Measurements from ENCODE around the gene SPRYD3. TPM values are rescaled to one million over a fixed set of nuclear protein-coding genes. Genes with fewer than 3 reads are reported as not detected.
A peak's percentile ranks its signal among the peaks of the same experiment; 100 is the strongest.

The SPRYD3 gene
- total RNA-seq, 1 experiment from 2014 or later, result 8.2 TPM

GRCh38 chr12:53053218-53054111, 25.7 kb downstream of the SPRYD3 start:
- TSS peak; percentile 29 for BruUV-seq (replicated peaks)
- intact Hi-C loops (cut with micrococcal nuclease; ENCODE audit: unreplicated experiment), result no loop called here
- TF ChIP-seq CTCF (IDR thresholded peaks at IDR 0.05; ENCODE audit: insufficient read depth in 1 of 2, low read depth in 1 of 2, low read length in 1 of 2, severe bottlenecking in 1 of 2, unreplicated experiment in 1 of 2), result peak; percentile 86 to 90

GRCh38 chr12:53052419-53053217, 26.6 kb downstream of the SPRYD3 start:
- TF ChIP-seq CTCF (IDR thresholded peaks at IDR 0.05; ENCODE audit: insufficient read depth in 1 of 2, low read depth in 1 of 2, low read length in 1 of 2, severe bottlenecking in 1 of 2, unreplicated experiment in 1 of 2), result no peak
- peaks cover 57% of the 10 kb centered on the region for H3K4me1 ChIP-seq
- no peaks in the 10 kb centered on the region for H3K27me3 Mint-ChIP-seq (ENCODE audit: insufficient read depth, unreplicated experiment)
- no TSS peak for BruUV-seq (replicated peaks)
- CTCF ChIA-PET, result interaction anchor here (0.7 to 2.1 kb wide), 2 partner anchors 14 to 47 kb away, joined by 5 to 8 read pairs; partner anchors contain the start of gene EIF4B
- POLR2A ChIA-PET, result no interaction called here
- H3K9me3 ChIP-seq, result no peaks in the 10 kb centered on the region
- no peaks in the 10 kb centered on the region for H3K27me3 ChIP-seq (replicated peaks; ENCODE audit: control insufficient read depth, insufficient read depth, low read length)
- H3K27ac Mint-ChIP-seq (ENCODE audit: unreplicated experiment), result peak overlapping the region; percentile 69
- intact Hi-C loops (cut with micrococcal nuclease; ENCODE audit: unreplicated experiment), result no loop called here
- peak overlapping the region; percentile 14 for H3K4me3 Mint-ChIP-seq (ENCODE audit: unreplicated experiment)
- H3K36me3 ChIP-seq (ENCODE audit: control insufficient read depth, insufficient read depth, low read length), result no peaks in the 10 kb centered on the region
- no peaks in the 10 kb centered on the region for H3K9me3 Mint-ChIP-seq (ENCODE audit: unreplicated experiment)
- peaks cover 23% of the 10 kb centered on the region for H3K4me1 Mint-ChIP-seq (ENCODE audit: low read depth, unreplicated experiment)
- peaks cover 20% of the 10 kb centered on the region for H3K36me3 Mint-ChIP-seq (ENCODE audit: insufficient read depth, unreplicated experiment)
- DNase-seq, result peak in 1 of 2 experiments; percentile 29
- H3K4me3 ChIP-seq (ENCODE audit: low read depth, low read length), result no peak overlapping the region

More at GRCh38 chr12:53053218-53054111, 25.7 kb downstream of the SPRYD3 start:
- Mint-ChIP-seq H3K4me1 (ENCODE audit: low read depth, unreplicated experiment) (peaks cover 22% of the 10 kb centered on the region), H3K36me3 (ENCODE audit: insufficient read depth, unreplicated experiment) (peaks cover 20% of the 10 kb centered on the region), H3K27ac (ENCODE audit: unreplicated experiment) (peak overlapping the region; percentile 97), H3K9me3 (ENCODE audit: unreplicated experiment) (no peaks in the 10 kb centered on the region), H3K27me3 (ENCODE audit: insufficient read depth, unreplicated experiment) (no peaks in the 10 kb centered on the region), H3K4me3 (ENCODE audit: unreplicated experiment) (peak overlapping the region; percentile 98)
- no peaks in the 10 kb centered on the region for H3K36me3 ChIP-seq (ENCODE audit: control insufficient read depth, insufficient read depth, low read length)
- ChIA-PET POLR2A (interaction anchor here (0.6 to 1.6 kb wide), 5 partner anchors 26 to 156 kb away, joined by 3 to 12 read pairs (median 4); partner anchors contain the start of genes EIF4B, SOAT2 and SPRYD3), CTCF (interaction anchor here (0.5 to 2.3 kb wide), 18 partner anchors 9 to 320 kb away, joined by 3 to 32 read pairs (median 5); partner anchors contain the start of genes AAAS, EIF4B, SOAT2 and SPRYD3)
- H3K4me1 ChIP-seq, result peaks cover 48% of the 10 kb centered on the region
- H3K4me3 ChIP-seq (ENCODE audit: low read depth, low read length), result peak overlapping the region; percentile 78
- DNase-seq, result peak; percentile 91
- no peaks in the 10 kb centered on the region for H3K9me3 ChIP-seq
- H3K27me3 ChIP-seq (replicated peaks; ENCODE audit: control insufficient read depth, insufficient read depth, low read length), result no peaks in the 10 kb centered on the region

GRCh38 chr12:53051881-53052412, 27.2 kb downstream of the SPRYD3 start:
- H3K27me3 ChIP-seq (replicated peaks; ENCODE audit: control insufficient read depth, insufficient read depth, low read length), result no peaks in the 10 kb centered on the region
- H3K9me3 Mint-ChIP-seq (ENCODE audit: unreplicated experiment), result no peaks in the 10 kb centered on the region
- H3K36me3 Mint-ChIP-seq (ENCODE audit: insufficient read depth, unreplicated experiment), result peaks cover 21% of the 10 kb centered on the region
- H3K4me3 Mint-ChIP-seq (ENCODE audit: unreplicated experiment), result peak overlapping the region; percentile 14
- peaks cover 59% of the 10 kb centered on the region for H3K4me1 ChIP-seq
- no peak overlapping the region for H3K4me3 ChIP-seq (ENCODE audit: low read depth, low read length)
- peak overlapping the region; percentile 69 for H3K27ac Mint-ChIP-seq (ENCODE audit: unreplicated experiment)
- H3K36me3 ChIP-seq (ENCODE audit: control insufficient read depth, insufficient read depth, low read length), result no peaks in the 10 kb centered on the region
- peaks cover 23% of the 10 kb centered on the region for H3K4me1 Mint-ChIP-seq (ENCODE audit: low read depth, unreplicated experiment)
- POLR2A ChIA-PET, result no interaction called here
- TF ChIP-seq CTCF (IDR thresholded peaks at IDR 0.05; ENCODE audit: insufficient read depth in 1 of 2, low read depth in 1 of 2, low read length in 1 of 2, severe bottlenecking in 1 of 2, unreplicated experiment in 1 of 2), result no peak
- intact Hi-C loops (cut with micrococcal nuclease; ENCODE audit: unreplicated experiment), result no loop called here
- TSS peak; percentile 29 for BruUV-seq (replicated peaks)
- no peaks in the 10 kb centered on the region for H3K27me3 Mint-ChIP-seq (ENCODE audit: insufficient read depth, unreplicated experiment)
- no peaks in the 10 kb centered on the region for H3K9me3 ChIP-seq
- peak in 1 of 2 experiments; percentile 23 for DNase-seq
- CTCF ChIA-PET, result interaction anchor here (0.5 to 2.1 kb wide), 3 partner anchors 14 to 1075 kb away, joined by 4 to 8 read pairs (median 4); partner anchors contain the start of gene SPRYD3

All from Caco-2 (cell line).